HG02943 (cell line): ENCODE measurements around the gene CCDC43.
"Not testable (repeated sequence)": the region's sequence is repeated elsewhere in the genome, so short reads cannot be mapped to it uniquely, and the experiment has no call there.

ENCODE experiments used
- ATAC-seq: cut with Tn5 transposase; IDR thresholded peaks from one replicate; pipeline ENCODE4 v1.9.1; 2021; ENCODE audit warnings: mild to moderate bottlenecking, low read depth, moderate library complexity; ENCODE audit not compliant: unreplicated experiment

The CCDC43 gene

GRCh38 chr17:44673893-44674292, 15.7 kb downstream of the CCDC43 start:
- no peak for ATAC-seq

- ATAC-seq = no peak
Measured at GRCh38 chr17:44672479-44673093, 17.0 kb downstream of the CCDC43 start.

- no peak for ATAC-seq
Measured at GRCh38 chr17:44666006-44666405, 23.6 kb downstream of the CCDC43 start.

- ATAC-seq = no peak
Measured at GRCh38 chr17:44664867-44665266, 24.7 kb downstream of the CCDC43 start.

- ATAC-seq = no peak
Measured at GRCh38 chr17:44663095-44663494, 26.5 kb downstream of the CCDC43 start.

GRCh38 chr17:44661835-44662234, 27.7 kb downstream of the CCDC43 start:
- ATAC-seq = no peak

GRCh38 chr17:44655983-44656710, 33.4 kb downstream of the CCDC43 start, which contains the start of gene MEIOC:
Gene MEIOC, plus strand, starts transcription at chr17:44656468. Its CDS starts 146 bp downstream, at chr17:44656614.
- no peak for ATAC-seq

GRCh38 chr17:44653954-44654353, 35.6 kb downstream of the CCDC43 start:
- ATAC-seq = no peak

- ATAC-seq = no peak
Measured at GRCh38 chr17:44653384-44653783, 36.2 kb downstream of the CCDC43 start.

- no peak for ATAC-seq
Measured at GRCh38 chr17:44652727-44653126, 36.8 kb downstream of the CCDC43 start.

- ATAC-seq = no peak
Measured at GRCh38 chr17:44651228-44651627, 38.3 kb downstream of the CCDC43 start.

- no peak for ATAC-seq
Measured at GRCh38 chr17:44648963-44649362, 40.6 kb downstream of the CCDC43 start.

GRCh38 chr17:44647736-44648135, 41.8 kb downstream of the CCDC43 start:
- ATAC-seq = no peak

GRCh38 chr17:44646280-44646679, 43.3 kb downstream of the CCDC43 start:
- ATAC-seq = no peak

- ATAC-seq = no peak
Measured at GRCh38 chr17:44645341-44645740, 44.2 kb downstream of the CCDC43 start.

- no peak for ATAC-seq
Measured at GRCh38 chr17:44642834-44643233, 46.7 kb downstream of the CCDC43 start.

- ATAC-seq = no peak
Measured at GRCh38 chr17:44637066-44637465, 52.5 kb downstream of the CCDC43 start.

- no peak for ATAC-seq
Measured at GRCh38 chr17:44636562-44636961, 53.0 kb downstream of the CCDC43 start.

GRCh38 chr17:44634401-44634800, 55.2 kb downstream of the CCDC43 start:
- ATAC-seq = not testable (repeated sequence)

GRCh38 chr17:44633998-44634397, 55.6 kb downstream of the CCDC43 start:
- no peak for ATAC-seq

- no peak for ATAC-seq
Measured at GRCh38 chr17:44630703-44631102, 58.9 kb downstream of the CCDC43 start.

- ATAC-seq = no peak
Measured at GRCh38 chr17:44629314-44629713, 60.3 kb downstream of the CCDC43 start.
